Body of pancreas (tissue), 4 donors: ENCODE data around the gene TNRC6C.

Source experiments
- POLR2A ChIP-seq, 3 donors: fragments of 450-650 bp; IDR thresholded peaks; one replicate each; pipeline ENCODE4 v1.6.1; 2016; ENCODE audit warnings: antibody characterized with exemption in 3 of 3, mild to moderate bottlenecking in 2 of 3
- TF ChIP-seq, protein P1 (sequence below), 7 experiments: fragments of 450-650 bp in 4 of 7; fragments of 200-600 bp in 3 of 7; sonication (generic) in 3 of 7; IDR thresholded peaks; one replicate each; pipeline ENCODE4 v1.5.1; 2016 to 2019; ENCODE audit warnings: antibody characterized with exemption in 7 of 7

DNA sequence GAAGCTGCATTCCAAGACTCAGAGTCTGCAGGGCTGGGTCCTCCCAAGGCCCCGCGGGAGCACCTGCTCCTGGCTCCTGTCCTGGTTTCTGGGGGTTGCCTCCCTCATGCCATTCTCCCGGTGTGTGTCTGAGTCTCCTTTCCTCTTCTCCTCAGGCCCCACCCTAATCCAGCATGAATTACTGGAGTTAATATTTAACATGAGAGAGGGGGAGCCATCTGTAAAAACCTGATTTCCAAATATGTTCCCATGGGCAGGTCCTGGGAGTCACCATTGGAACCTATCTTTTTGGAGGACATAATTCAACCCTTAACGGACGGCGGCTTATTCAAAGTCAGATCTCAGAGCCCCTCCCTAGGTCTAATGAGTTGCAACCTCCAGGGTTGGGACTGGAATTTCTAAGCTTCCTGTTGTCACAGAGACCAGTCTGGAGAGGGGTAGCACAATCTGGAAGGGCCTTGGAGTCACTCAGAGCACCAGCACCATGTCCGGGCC, 193.1 kb downstream of the TNRC6C start:
- TF ChIP-seq, protein P1, sequence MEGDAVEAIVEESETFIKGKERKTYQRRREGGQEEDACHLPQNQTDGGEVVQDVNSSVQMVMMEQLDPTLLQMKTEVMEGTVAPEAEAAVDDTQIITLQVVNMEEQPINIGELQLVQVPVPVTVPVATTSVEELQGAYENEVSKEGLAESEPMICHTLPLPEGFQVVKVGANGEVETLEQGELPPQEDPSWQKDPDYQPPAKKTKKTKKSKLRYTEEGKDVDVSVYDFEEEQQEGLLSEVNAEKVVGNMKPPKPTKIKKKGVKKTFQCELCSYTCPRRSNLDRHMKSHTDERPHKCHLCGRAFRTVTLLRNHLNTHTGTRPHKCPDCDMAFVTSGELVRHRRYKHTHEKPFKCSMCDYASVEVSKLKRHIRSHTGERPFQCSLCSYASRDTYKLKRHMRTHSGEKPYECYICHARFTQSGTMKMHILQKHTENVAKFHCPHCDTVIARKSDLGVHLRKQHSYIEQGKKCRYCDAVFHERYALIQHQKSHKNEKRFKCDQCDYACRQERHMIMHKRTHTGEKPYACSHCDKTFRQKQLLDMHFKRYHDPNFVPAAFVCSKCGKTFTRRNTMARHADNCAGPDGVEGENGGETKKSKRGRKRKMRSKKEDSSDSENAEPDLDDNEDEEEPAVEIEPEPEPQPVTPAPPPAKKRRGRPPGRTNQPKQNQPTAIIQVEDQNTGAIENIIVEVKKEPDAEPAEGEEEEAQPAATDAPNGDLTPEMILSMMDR (IDR thresholded peaks at IDR 0.05), result no peak
- TF ChIP-seq POLR2A (IDR thresholded peaks at IDR 0.05), result no peak
